OCI-LY7 (cell line): ENCODE measurements around the gene GPS2. TPM values are rescaled to one million over a fixed set of nuclear protein-coding genes. Genes with fewer than 3 reads are reported as not detected.

Experiments
- BruUV-seq: library from RNA; stranded (reverse); fragments of 400-500 nt; replicated peaks from 2 replicates; lab custom pipeline; 2021; lab: Mats Ljungman, UMichigan
- CTCF ChIA-PET: fragments of 300-600 bp; sonication (Branson Sonifier 250); formaldehyde crosslinking; loops from one replicate; lab custom pipeline; 2022; ENCODE audit warnings: antibody characterized with exemption; ENCODE audit not compliant: unreplicated experiment; lab: Charles Lee
- POLR2A ChIA-PET: fragments of 300-600 bp; sonication (Branson Sonifier 250); formaldehyde crosslinking; loops from one replicate; lab custom pipeline; 2022; ENCODE audit warnings: antibody characterized with exemption; lab: Charles Lee
- DNase-seq: peaks from one replicate; pipeline ENCODE4 v3.0.0-alpha.2; 2015; ENCODE audit warnings: low spot score
- H2AFZ ChIP-seq: fragments of 200-600 bp; sonication (generic), shearing (Covaris generic); 2 replicates; pipeline ENCODE4 v1.6.1; 2014; ENCODE audit warnings: mild to moderate bottlenecking, antibody characterized with exemption, low read length, moderate library complexity
- H3K27ac ChIP-seq: fragments of 200-600 bp; sonication (generic); 2 replicates; pipeline ENCODE4 v1.5.1; 2014; ENCODE audit warnings: mixed run types, low read depth, mild to moderate bottlenecking, moderate library complexity, low read length, inconsistent platforms; ENCODE audit not compliant: poor library complexity, severe bottlenecking
- H3K36me3 ChIP-seq: fragments of 200-600 bp; sonication (generic); 2 replicates; pipeline ENCODE4 v1.6.1; 2014; ENCODE audit warnings: mild to moderate bottlenecking, antibody characterized with exemption, low read length, moderate library complexity, mixed read lengths; ENCODE audit not compliant: insufficient read depth
- H3K4me1 ChIP-seq: fragments of 200-600 bp; sonication (generic); 2 replicates; pipeline ENCODE4 v1.5.1; 2014; ENCODE audit warnings: mild to moderate bottlenecking, low read length; ENCODE audit not compliant: insufficient read depth, poor library complexity, severe bottlenecking
- H3K4me2 ChIP-seq: fragments of 200-600 bp; sonication (generic); 2 replicates; pipeline ENCODE4 v1.6.1; 2014; ENCODE audit warnings: mild to moderate bottlenecking, low read length
- H3K4me3 ChIP-seq: fragments of 200-600 bp; sonication (generic); 2 replicates; pipeline ENCODE4 v1.5.1; 2014; ENCODE audit warnings: mild to moderate bottlenecking, low read depth, low read length; ENCODE audit not compliant: poor library complexity, severe bottlenecking
- H3K79me2 ChIP-seq: fragments of 200-600 bp; sonication (generic); 2 replicates; pipeline ENCODE4 v1.6.1; 2016; ENCODE audit warnings: low read depth, mild to moderate bottlenecking, low read length, moderate library complexity, mixed read lengths; ENCODE audit not compliant: insufficient read depth
- H3K9me2 ChIP-seq: fragments of 200-600 bp; sonication (generic); 2 replicates; pipeline ENCODE4 v1.6.1; 2016; ENCODE audit warnings: mild to moderate bottlenecking, low read length, mixed read lengths; ENCODE audit not compliant: insufficient read depth
- H3K9me3 ChIP-seq: fragments of 200-600 bp; sonication (generic); 2 replicates; pipeline ENCODE4 v1.6.1; 2014; ENCODE audit warnings: mild to moderate bottlenecking, mixed run types, low read length, mixed read lengths
- H4K20me1 ChIP-seq: fragments of 200-600 bp; sonication (generic); 2 replicates; pipeline ENCODE4 v1.6.1; 2014; ENCODE audit warnings: mild to moderate bottlenecking, antibody characterized with exemption, low read length, moderate library complexity, mixed read lengths; ENCODE audit not compliant: insufficient read depth
- CTCF ChIP-seq: fragments of 200-600 bp; sonication (generic); conservative IDR thresholded peaks from 2 replicates; pipeline ENCODE4 v1.5.1; 2014; ENCODE audit warnings: mild to moderate bottlenecking, antibody characterized with exemption, low read length, moderate library complexity, mixed read lengths
- EZH2phosphoT487 ChIP-seq: fragments of 200-600 bp; sonication (generic); IDR thresholded peaks from 2 replicates; pipeline ENCODE4 v1.6.1; 2018; ENCODE audit warnings: low read depth, borderline replicate concordance, mild to moderate bottlenecking, mixed run types, antibody characterized with exemption, low read length, moderate library complexity, mixed read lengths
- intact Hi-C: fragments of 100-400 bp; cut with micrococcal nuclease; formaldehyde crosslinking; loops from one replicate; pipeline ENCODE4 v1.10.0; 2022; ENCODE audit not compliant: unreplicated experiment
- total RNA-seq, 2 experiments: library from RNA; depleted of rRNA in 1 of 2; stranded (reverse); fragments of >200 nt in 1 of 2; shearing (Covaris generic) in 1 of 2; gene quantifications; 2 replicates each; pipeline ENCODE4 v1.2.3, GENCODE V29; 2014 to 2022

GPS2 gene
- total RNA-seq, 2 experiments from 2014 or later: 70.5 to 75.0 TPM

GRCh38 chr17:7327056-7327455 lies 11.9 kb upstream of the GPS2 start:
- intact Hi-C loops: no loop called here
- no peak overlapping the region for H3K27ac ChIP-seq
- peaks cover 19% of the 10 kb centered on the region; the same call in 1 of the 2 replicates for H3K79me2 ChIP-seq
- no peaks in the 10 kb centered on the region for H4K20me1 ChIP-seq
- peaks cover 48% of the 10 kb centered on the region for H3K36me3 ChIP-seq
- H3K4me3 ChIP-seq: no peak overlapping the region
- H3K4me1 ChIP-seq: peaks cover 33% of the 10 kb centered on the region
- no peak for TF ChIP-seq CTCF
- TF ChIP-seq EZH2phosphoT487: no peak
- H3K9me2 ChIP-seq: no peaks in the 10 kb centered on the region
- no peaks in the 10 kb centered on the region for H3K9me3 ChIP-seq
- H2AFZ ChIP-seq: no peak overlapping the region
- CTCF ChIA-PET: no interaction called here
- DNase-seq: no peak
- BruUV-seq: no TSS peak
- POLR2A ChIA-PET: interaction anchor here (1.3 kb wide), 1 partner anchor 11 kb away, joined by 3 read pairs; no protein-coding TSS in a partner anchor
- H3K4me2 ChIP-seq: no peak overlapping the region

GRCh38 chr17:7326186-7326585 lies 11.0 kb upstream of the GPS2 start:
- Histone ChIP-seq H3K9me3 (no peaks in the 10 kb centered on the region), H3K9me2 (no peaks in the 10 kb centered on the region), H3K36me3 (peaks cover 57% of the 10 kb centered on the region), H3K4me3 (no peak overlapping the region), H3K4me2 (no peak overlapping the region), H3K79me2 (peaks cover 19% of the 10 kb centered on the region; the same call in 1 of the 2 replicates), H4K20me1 (no peaks in the 10 kb centered on the region), H2AFZ (no peak overlapping the region), H3K27ac (no peak overlapping the region), H3K4me1 (peaks cover 24% of the 10 kb centered on the region)
- ChIA-PET POLR2A (interaction anchor here (0.6 to 1.3 kb wide), 2 partner anchors 11 to 17 kb away, joined by 3 read pairs; no protein-coding TSS in a partner anchor), CTCF (no interaction called here)
- no peak for TF ChIP-seq EZH2phosphoT487
- no peak for TF ChIP-seq CTCF
- DNase-seq: no peak
- intact Hi-C loops: no loop called here
- no TSS peak for BruUV-seq

- TF ChIP-seq EZH2phosphoT487 (no peak), CTCF (no peak)
- Histone ChIP-seq H3K9me3 (no peaks in the 10 kb centered on the region), H3K4me2 (no peak overlapping the region), H3K4me1 (peaks cover 14% of the 10 kb centered on the region), H3K27ac (no peak overlapping the region), H3K4me3 (no peak overlapping the region), H2AFZ (no peak overlapping the region), H4K20me1 (no peaks in the 10 kb centered on the region), H3K36me3 (peaks cover 68% of the 10 kb centered on the region), H3K9me2 (no peaks in the 10 kb centered on the region), H3K79me2 (peaks cover 12% of the 10 kb centered on the region; the same call in 1 of the 2 replicates)
- DNase-seq: no peak
- CTCF ChIA-PET: interaction anchor here (0.6 to 1.3 kb wide), 2 partner anchors 10 to 12 kb away, joined by 3 to 4 read pairs; no protein-coding TSS in a partner anchor
- BruUV-seq: no TSS peak
- intact Hi-C loops: no loop called here
- POLR2A ChIA-PET: no interaction called here
Measured at GRCh38 chr17:7325031-7325528, 9.9 kb upstream of the GPS2 start.
